Neural cell (in vitro differentiated cells): ENCODE results near the gene FILIP1L. TPM values are rescaled to one million over a fixed set of nuclear protein-coding genes. Genes with fewer than 3 reads are reported as not detected.

Experiments
- H2AFZ ChIP-seq: fragments of 200-600, 300-800 bp; sonication (generic), shearing (Covaris generic); 2 replicates; pipeline ENCODE4 v1.6.0; 2014; ENCODE audit warnings: low read depth, mild to moderate bottlenecking, antibody characterized with exemption, low read length, moderate library complexity
- H3F3A ChIP-seq: fragments of 200-600 bp; shearing (Covaris generic); 2 replicates; pipeline ENCODE4 v1.6.1; 2016; ENCODE audit warnings: mild to moderate bottlenecking, moderate library complexity, mixed read lengths, antibody characterized with exemption, low read length; ENCODE audit not compliant: insufficient read depth, poor library complexity, severe bottlenecking
- H3K27ac ChIP-seq: fragments of 200-600, 300-800 bp; sonication (generic), shearing (Covaris generic); 2 replicates; pipeline ENCODE4 v1.5.1; 2014; ENCODE audit warnings: mild to moderate bottlenecking, low read length, moderate library complexity
- H3K27me3 ChIP-seq: fragments of 300-800, 200-600 bp; sonication (generic), shearing (Covaris generic); 2 replicates; pipeline ENCODE4 v1.6.0; 2014; ENCODE audit warnings: mild to moderate bottlenecking, low read depth, low read length, moderate library complexity; ENCODE audit not compliant: insufficient read depth
- H3K36me3 ChIP-seq: fragments of 300-800, 200-600 bp; sonication (generic), shearing (Covaris generic); 2 replicates; pipeline ENCODE4 v1.5.1; 2014; ENCODE audit warnings: mild to moderate bottlenecking, antibody characterized with exemption, low read length, moderate library complexity; ENCODE audit not compliant: insufficient read depth
- H3K4me2 ChIP-seq: fragments of 300-800, 200-600 bp; sonication (generic), shearing (Covaris generic); 2 replicates; pipeline ENCODE4 v1.6.0; 2014; ENCODE audit warnings: mild to moderate bottlenecking, low read length
- H3K4me3 ChIP-seq: fragments of 300-800, 200-600 bp; sonication (generic), shearing (Covaris generic); 2 replicates; pipeline ENCODE4 v1.5.1; 2014; ENCODE audit warnings: mild to moderate bottlenecking, low read length, moderate library complexity
- H3K79me2 ChIP-seq: fragments of 200-600 bp; shearing (Covaris generic); replicated peaks from 2 replicates; pipeline ENCODE4 v1.6.0; 2014; ENCODE audit warnings: mild to moderate bottlenecking, low read length, moderate library complexity; ENCODE audit not compliant: insufficient read depth
- H3K9ac ChIP-seq: fragments of 300-800, 200-600 bp; sonication (generic), shearing (Covaris generic); 2 replicates; pipeline ENCODE4 v1.6.1; 2016; ENCODE audit warnings: mild to moderate bottlenecking, low read length, mixed read lengths
- H3K9me2 ChIP-seq: fragments of 200-600 bp; shearing (Covaris generic); 2 replicates; pipeline ENCODE4 v1.6.1; 2016; ENCODE audit warnings: mild to moderate bottlenecking, low read length, mixed read lengths; ENCODE audit not compliant: insufficient read depth
- H3K9me3 ChIP-seq: fragments of 200-600, 300-800 bp; sonication (generic), shearing (Covaris generic); 2 replicates; pipeline ENCODE4 v1.6.1; 2016; ENCODE audit warnings: mild to moderate bottlenecking, mixed run types, low read length, moderate library complexity, mixed read lengths
- H4K20me1 ChIP-seq: fragments of 200-600 bp; shearing (Covaris generic); 2 replicates; pipeline ENCODE4 v1.6.1; 2016; ENCODE audit warnings: mild to moderate bottlenecking, mixed run types; ENCODE audit not compliant: insufficient read depth
- CTCF ChIP-seq: fragments of 450-650 bp; IDR thresholded peaks from 2 replicates; pipeline ENCODE4 v1.5.1; 2014; ENCODE audit warnings: antibody characterized with exemption, mild to moderate bottlenecking, moderate library complexity; ENCODE audit not compliant: poor library complexity, severe bottlenecking
- EP300 ChIP-seq: fragments of 450-650 bp; conservative IDR thresholded peaks from 2 replicates; pipeline ENCODE4 v1.6.1; 2014; ENCODE audit warnings: antibody characterized with exemption, mild to moderate bottlenecking, moderate library complexity; ENCODE audit not compliant: poor library complexity, severe bottlenecking
- EZH2 ChIP-seq: fragments of 200-600, 300-800 bp; shearing (Covaris generic), sonication (generic); IDR thresholded peaks from 2 replicates; pipeline ENCODE4 v1.6.1; 2014; ENCODE audit warnings: antibody characterized with exemption, low read length, borderline replicate concordance, mild to moderate bottlenecking; ENCODE audit not compliant: insufficient read depth, poor library complexity, severe bottlenecking
- MXI1 ChIP-seq: fragments of 450-650 bp; conservative IDR thresholded peaks from 2 replicates; pipeline ENCODE4 v1.6.1; 2014; ENCODE audit warnings: antibody characterized with exemption, mild to moderate bottlenecking; ENCODE audit not compliant: poor library complexity, severe bottlenecking
- POLR2AphosphoS5 ChIP-seq: IDR thresholded peaks from 2 replicates; pipeline ENCODE4 v1.6.1; 2012
- RAD21 ChIP-seq: fragments of 450-650 bp; conservative IDR thresholded peaks from 2 replicates; pipeline ENCODE4 v1.6.1; 2014; ENCODE audit warnings: antibody characterized with exemption, mild to moderate bottlenecking, moderate library complexity
- REST ChIP-seq: IDR thresholded peaks from 2 replicates; pipeline ENCODE4 v1.6.1; 2012; ENCODE audit warnings: borderline replicate concordance
- SMC3 ChIP-seq: fragments of 450-650 bp; conservative IDR thresholded peaks from 2 replicates; pipeline ENCODE4 v1.6.1; 2014; ENCODE audit warnings: antibody characterized with exemption, mild to moderate bottlenecking, moderate library complexity; ENCODE audit not compliant: poor library complexity
- TAF1 ChIP-seq: IDR thresholded peaks from 2 replicates; pipeline ENCODE4 v1.6.1; 2012; ENCODE audit warnings: low read depth
- polyA plus RNA-seq: library from polyadenylated mRNA; depleted of rRNA; stranded (reverse); fragments of >200 nt; gene quantifications from 2 replicates; pipeline ENCODE4 v1.2.3, GENCODE V29; 2014

The FILIP1L gene
- polyA plus RNA-seq, 1 donor from 2014 or later = 0.27 TPM

- no peaks in the 10 kb centered on the region for H3K79me2 ChIP-seq
- no peaks in the 10 kb centered on the region for H3F3A ChIP-seq
- H3K9ac ChIP-seq = no peak overlapping the region
- H2AFZ ChIP-seq = no peak overlapping the region
- no peaks in the 10 kb centered on the region for H3K36me3 ChIP-seq
- TF ChIP-seq CTCF (no peak), TAF1 (no peak), SMC3 (no peak), EZH2 (no peak), REST (no peak), EP300 (no peak), POLR2AphosphoS5 (no peak), RAD21 (no peak), MXI1 (no peak)
- no peaks in the 10 kb centered on the region for H3K27me3 ChIP-seq
- H4K20me1 ChIP-seq = no peaks in the 10 kb centered on the region
- no peaks in the 10 kb centered on the region for H3K9me3 ChIP-seq
- H3K27ac ChIP-seq = no peak overlapping the region
- no peak overlapping the region for H3K4me2 ChIP-seq
- H3K9me2 ChIP-seq = no peaks in the 10 kb centered on the region
- no peak overlapping the region for H3K4me3 ChIP-seq
Measured at GRCh38 chr3:100075196-100075595, 39.1 kb downstream of the FILIP1L start.

- Histone ChIP-seq H3K36me3 (no peaks in the 10 kb centered on the region), H3K27ac (no peak overlapping the region), H3K9ac (no peak overlapping the region), H3K27me3 (no peaks in the 10 kb centered on the region), H3F3A (no peaks in the 10 kb centered on the region), H3K9me2 (no peaks in the 10 kb centered on the region), H3K4me2 (no peak overlapping the region), H3K79me2 (no peaks in the 10 kb centered on the region), H3K9me3 (no peaks in the 10 kb centered on the region), H2AFZ (no peak overlapping the region), H4K20me1 (no peaks in the 10 kb centered on the region), H3K4me3 (no peak overlapping the region)
- TF ChIP-seq CTCF (no peak), RAD21 (no peak), SMC3 (no peak), TAF1 (no peak), EP300 (no peak), POLR2AphosphoS5 (no peak), EZH2 (no peak), MXI1 (no peak), REST (no peak)
Measured at GRCh38 chr3:100073714-100074307, 40.5 kb downstream of the FILIP1L start.
